Astrocyte of the spinal cord (primary cell): Measurements from ENCODE around the gene RBP2.

Source experiments
- DNase-seq: peaks from one replicate; pipeline ENCODE4 v3.0.0; 2011; ENCODE audit warnings: low read depth, low spot score
- H3K4me3 ChIP-seq: 2 replicates; pipeline ENCODE4 v1.5.1; 2011; ENCODE audit warnings: low read depth, mild to moderate bottlenecking, low read length, moderate library complexity
- in situ Hi-C: cut with HindIII; loops from 2 replicates; pipeline ENCODE4 v1.10.0; 2017; ENCODE audit warnings: low sequenced_read_pairs
- TF ChIP-seq, protein P1 (sequence below): IDR thresholded peaks from 2 replicates; pipeline ENCODE4 v1.5.1; 2012; ENCODE audit warnings: low read depth, mild to moderate bottlenecking, low read length, inconsistent platforms

The RBP2 gene

GRCh38 chr3:139460076-139460475 lies 16.2 kb downstream of the RBP2 start:
- DNase-seq: no peak
- in situ Hi-C loops: no loop called here
- TF ChIP-seq, protein P1, sequence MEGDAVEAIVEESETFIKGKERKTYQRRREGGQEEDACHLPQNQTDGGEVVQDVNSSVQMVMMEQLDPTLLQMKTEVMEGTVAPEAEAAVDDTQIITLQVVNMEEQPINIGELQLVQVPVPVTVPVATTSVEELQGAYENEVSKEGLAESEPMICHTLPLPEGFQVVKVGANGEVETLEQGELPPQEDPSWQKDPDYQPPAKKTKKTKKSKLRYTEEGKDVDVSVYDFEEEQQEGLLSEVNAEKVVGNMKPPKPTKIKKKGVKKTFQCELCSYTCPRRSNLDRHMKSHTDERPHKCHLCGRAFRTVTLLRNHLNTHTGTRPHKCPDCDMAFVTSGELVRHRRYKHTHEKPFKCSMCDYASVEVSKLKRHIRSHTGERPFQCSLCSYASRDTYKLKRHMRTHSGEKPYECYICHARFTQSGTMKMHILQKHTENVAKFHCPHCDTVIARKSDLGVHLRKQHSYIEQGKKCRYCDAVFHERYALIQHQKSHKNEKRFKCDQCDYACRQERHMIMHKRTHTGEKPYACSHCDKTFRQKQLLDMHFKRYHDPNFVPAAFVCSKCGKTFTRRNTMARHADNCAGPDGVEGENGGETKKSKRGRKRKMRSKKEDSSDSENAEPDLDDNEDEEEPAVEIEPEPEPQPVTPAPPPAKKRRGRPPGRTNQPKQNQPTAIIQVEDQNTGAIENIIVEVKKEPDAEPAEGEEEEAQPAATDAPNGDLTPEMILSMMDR: no peak
- no peak overlapping the region for H3K4me3 ChIP-seq

DNA sequence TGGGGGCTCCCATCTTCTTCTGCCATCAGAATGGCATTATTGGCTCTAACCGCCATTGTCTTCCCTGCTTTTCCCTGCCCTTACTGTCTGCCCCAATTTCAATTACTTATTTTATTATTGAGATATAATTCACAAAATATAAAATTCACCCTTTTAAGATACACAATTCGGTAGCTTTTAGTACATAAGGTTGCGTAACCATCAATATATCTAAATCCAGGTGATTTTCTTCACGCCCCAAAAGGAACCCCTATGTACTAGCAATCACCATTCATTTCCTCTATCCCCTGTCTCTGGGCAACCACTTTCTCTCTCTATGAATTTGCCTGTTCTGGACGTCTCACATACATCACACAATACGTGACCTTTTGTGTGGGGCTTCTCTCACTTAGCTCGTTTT lies 18.0 kb downstream of the RBP2 start:
- TF ChIP-seq, protein P1: no peak
- in situ Hi-C loops: no loop called here
- H3K4me3 ChIP-seq: no peak overlapping the region

DNA sequence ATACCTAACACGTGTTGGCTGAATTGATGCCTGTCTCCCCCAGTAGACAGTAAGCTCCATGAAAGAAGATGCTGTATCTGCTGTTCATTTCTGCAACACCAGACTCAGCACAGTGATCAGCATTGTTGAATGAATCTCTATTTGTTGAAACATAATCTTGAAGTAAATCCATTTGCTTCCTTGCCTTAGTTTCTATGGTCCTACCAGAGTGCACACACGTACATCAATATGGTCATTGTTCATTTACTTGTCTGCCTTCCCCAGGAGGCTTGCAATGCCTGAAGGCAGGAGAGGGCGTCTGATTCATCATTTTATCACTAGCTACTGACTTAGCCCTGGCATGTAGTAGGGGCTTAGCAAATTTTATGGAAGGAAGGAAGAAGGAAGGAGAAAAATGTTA lies 19.2 kb downstream of the RBP2 start:
- in situ Hi-C loops: no loop called here
- no peak for DNase-seq

More for the DNA sequence above, 18.0 kb downstream of the RBP2 start:
- no peak for DNase-seq

DNA sequence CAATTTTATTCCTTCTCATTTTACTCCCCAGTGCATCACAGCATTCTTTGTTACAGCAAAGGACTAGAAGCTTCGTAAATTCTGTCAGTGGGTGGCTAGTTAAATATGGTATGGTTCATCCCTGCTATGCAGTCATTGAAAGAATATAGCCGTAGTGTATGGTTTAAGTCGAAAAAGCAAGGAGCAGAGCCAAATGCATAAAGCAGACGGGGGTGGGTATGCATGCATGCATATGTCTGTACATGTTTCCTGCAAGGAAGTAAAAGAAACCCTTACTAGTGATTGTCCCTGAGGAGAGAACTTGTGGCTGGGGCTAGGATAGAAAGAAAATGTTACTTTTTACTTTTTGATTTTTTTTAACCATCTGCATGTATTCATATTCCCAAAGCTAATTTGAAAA lies 19.9 kb downstream of the RBP2 start:
- H3K4me3 ChIP-seq: no peak overlapping the region
- no peak for DNase-seq
- in situ Hi-C loops: no loop called here
- TF ChIP-seq, protein P1: no peak

More for the DNA sequence above, 19.2 kb downstream of the RBP2 start:
- no peak overlapping the region for H3K4me3 ChIP-seq
- TF ChIP-seq, protein P1: no peak

DNA sequence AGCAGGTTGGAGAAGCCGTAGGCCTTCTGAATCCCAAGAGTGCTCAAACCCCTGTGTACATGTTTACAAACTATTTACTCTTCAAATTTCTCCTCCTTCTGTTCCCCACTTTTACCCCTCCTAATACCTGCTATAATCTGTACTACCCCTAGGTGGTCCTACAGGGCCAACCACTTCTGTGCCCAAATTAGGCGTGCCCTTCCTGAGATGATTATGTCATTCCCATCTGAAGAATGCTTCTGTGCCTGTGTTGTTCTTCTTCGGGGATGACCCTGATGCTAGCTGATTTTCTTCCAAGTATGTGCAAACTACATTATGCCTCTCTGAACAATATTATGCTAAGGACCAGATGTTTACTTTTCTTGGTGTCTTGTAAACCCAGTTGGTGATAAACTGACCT lies 20.5 kb downstream of the RBP2 start:
- DNase-seq: no peak
- TF ChIP-seq, protein P1: peak; percentile 15
- in situ Hi-C loops: no loop called here
- no peak overlapping the region for H3K4me3 ChIP-seq

GRCh38 chr3:139455206-139455605 lies 21.1 kb downstream of the RBP2 start:
- in situ Hi-C loops: no loop called here
- no peak overlapping the region for H3K4me3 ChIP-seq
- no peak for DNase-seq
- TF ChIP-seq, protein P1: no peak

DNA sequence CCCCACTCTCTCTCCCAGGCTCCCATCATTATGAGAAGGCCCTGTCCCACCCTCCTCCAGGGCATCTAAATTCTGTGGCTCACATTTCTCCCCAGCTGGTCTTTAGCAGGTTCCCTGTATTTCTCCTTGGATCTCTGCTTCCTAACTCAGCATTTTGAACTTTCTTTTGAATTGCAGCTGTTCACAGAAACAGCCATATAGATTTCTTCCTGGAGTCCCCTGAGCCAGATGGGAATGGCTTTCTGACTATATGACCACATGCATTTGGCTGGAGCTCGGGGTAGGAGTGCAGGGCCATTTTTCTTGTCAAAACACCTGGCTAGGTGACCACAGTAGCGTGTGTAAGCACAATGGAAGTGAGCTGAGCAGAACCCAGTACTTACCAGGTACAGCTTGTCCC lies 22.0 kb downstream of the RBP2 start:
- no peak overlapping the region for H3K4me3 ChIP-seq
- TF ChIP-seq, protein P1: no peak
- in situ Hi-C loops: no loop called here
- DNase-seq: no peak
